DMS 273 (cell line): ENCODE results near the gene ADAM19.

ENCODE experiments used
- DNase-seq: peaks from one replicate; lab custom pipeline; 2025; ENCODE audit not compliant: unreplicated experiment; lab: John Stamatoyannopoulos, UW

The ADAM19 gene

DNA sequence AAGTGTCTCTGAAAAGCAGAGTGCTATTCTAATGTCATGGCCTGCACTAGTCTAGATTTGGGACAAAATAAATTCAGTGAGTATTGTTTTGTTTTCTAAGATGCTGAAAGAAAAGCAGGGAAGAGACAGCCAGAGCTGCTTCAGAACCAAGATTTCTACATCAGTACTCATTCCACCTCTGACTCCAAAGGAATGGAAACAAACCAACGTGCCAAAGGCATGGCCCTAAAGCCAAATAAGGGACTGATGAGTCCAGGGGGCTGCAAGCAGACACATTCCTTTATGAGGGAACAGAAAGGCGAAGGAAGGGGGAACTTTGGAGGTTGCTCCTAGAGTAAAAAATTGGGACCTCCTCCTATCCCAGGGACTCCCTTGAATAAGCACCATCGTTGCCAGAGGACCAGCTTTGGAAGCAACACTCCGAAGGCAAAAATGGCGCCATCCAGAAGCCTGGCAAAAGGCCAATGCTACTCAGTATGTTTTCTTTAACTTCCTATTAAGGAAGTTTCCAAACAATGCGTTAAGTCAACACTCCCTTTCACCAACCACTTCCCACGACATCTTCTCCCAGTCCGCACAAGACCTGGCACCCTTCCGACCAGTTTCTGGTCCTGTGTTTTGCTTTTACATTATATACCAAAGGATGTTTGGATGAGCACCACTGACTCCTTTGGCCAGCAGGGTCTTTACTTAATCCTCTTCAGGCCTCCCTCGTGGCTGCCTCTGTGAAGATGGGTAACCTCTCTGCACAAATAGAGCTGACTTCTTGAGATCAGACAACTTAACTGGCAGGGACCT lies 31.6 kb downstream of the ADAM19 start:
- DNase-seq = no peak

DNA sequence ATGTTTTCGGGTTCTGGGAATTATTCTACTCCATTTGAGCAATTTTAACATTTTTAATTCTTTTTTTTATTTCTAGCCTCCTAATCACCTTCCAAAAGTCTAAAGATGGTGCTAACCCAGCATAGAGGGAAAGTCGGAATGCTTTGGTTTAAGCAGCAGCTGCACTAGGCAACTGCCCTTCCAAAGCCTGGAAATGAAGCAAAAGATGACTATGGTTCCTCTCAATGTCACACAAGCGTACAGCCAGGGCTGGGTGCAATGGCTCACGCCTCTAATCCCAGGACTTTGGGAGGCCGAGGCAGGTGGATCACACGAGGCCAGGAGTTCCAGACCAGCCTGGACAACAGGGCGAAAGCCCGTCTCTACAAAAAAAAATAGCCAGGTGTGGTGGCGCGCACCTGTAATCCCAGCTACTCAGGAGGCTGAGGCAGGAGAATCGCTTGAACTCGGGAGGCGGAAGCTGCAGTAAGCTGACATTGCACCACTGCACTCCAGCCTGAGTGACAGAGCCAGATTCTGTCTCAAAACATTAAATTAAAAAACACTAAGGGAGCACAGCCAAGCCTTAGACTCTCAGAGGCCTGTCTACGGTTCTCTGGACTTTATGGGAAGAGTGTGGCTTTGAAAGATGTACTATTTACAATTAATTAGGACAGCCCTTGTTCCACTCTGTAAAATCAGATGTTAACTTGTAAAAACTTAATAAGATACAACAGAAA lies 33.1 kb downstream of the ADAM19 start:
- no peak for DNase-seq

DNA sequence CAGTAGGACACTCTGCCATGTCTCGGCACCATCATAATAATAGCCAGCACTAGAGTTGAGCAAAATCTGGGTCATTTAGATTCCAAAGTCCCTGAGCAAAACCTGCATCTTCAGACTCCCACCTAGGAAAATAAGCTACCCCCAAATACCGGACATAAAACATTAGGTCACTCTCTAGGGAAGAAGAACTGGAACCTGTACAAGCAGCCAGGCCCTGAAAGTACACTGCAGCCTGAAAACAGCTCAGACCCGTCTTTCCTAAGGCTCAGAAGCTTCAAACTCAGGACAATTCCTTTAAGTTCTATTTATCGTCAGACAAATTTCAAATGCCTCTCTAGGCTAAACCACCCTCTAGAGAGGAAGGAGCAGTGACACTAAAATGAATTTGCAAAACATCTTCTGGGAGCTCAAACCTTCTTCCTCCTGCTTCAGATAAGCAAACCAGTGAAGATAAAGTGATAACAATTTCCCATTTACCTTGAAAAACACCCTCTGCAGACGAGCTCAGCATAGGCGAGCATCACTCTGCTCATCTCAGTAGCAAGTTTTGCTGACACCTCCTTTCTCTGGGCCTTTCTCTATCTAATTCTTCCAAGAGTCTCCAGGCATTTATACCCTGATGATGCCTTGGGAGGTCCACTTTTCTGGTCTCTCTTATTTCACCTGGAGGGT lies 34.0 kb downstream of the ADAM19 start:
- no peak for DNase-seq

DNA sequence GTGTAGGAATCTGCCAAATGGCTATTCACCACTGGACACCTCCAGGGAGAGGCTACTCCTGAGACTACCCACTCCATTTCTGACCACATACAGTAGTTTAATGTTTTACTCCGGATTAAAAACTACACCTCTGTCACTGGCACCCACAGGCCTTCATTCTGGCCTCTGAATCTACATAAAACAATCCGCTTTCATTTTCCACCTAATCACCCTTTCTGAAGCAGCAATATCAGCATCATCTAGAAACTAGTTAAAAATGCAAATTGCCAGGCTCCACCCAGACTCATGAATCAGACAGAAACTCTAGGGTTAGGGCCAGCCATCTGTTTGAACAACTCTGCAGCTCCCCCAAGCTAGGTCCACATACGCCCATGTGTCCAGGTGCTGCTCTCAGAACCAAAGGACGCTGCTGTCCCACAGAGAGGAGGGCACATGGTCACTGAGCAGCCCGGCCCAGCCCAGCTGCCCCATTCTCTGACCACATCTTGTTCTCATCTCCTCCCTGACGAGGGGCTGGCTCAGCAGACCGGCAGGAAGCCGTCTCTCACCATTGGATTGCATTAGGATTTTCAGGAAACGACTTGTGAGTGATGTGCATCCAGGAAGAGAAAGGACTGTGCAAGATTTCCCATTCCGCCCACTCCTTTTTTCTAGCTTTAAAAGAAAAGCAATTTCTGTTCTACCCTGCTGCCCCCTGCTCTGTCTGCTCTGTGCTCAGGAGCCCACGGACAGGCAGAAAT lies 34.7 kb downstream of the ADAM19 start:
- peak; percentile 27 for DNase-seq

DNA sequence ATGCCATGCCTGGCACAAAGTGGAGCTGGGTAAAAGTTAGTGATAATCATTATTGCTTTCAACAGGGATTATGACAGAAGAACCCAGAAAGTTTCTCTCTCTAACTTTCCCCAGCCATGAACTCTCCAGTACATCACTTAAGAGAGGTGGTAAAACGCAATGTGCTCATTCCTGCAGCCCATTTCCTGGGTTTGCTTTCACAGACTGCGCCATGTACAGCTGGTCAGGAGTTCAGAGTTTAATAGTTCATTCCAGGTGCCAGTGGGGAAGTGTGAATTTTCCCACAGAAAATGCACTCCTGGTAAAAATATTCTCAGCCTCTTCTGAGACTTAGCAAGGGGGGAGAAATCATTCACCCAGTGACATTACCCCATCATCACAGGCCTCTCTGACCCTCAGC lies 35.5 kb downstream of the ADAM19 start:
- DNase-seq = no peak

DNA sequence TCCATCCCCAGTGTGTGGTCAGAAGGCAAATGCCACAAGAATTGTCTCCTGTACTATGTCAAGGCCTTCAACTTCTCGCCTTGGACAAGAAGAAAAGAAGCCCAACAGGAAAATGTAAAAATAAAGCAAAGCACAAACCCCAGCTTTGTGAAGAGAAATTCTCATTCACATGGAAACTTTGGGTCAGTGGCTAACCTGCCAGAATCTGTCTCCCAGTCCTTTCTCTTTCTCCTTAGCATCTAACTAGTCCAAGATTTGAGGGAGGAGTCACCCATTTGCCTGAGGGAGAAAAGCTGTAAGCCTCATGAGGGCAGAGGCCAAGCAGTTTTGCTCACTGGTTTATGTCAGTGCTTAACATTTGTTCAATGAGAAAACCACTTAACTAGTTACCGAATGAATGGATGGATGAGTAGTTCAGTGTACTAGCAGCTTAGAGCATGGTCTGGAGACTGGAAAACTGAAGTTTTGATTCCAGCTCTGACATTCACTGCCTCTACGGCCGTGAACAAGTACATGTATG lies 36.0 kb downstream of the ADAM19 start:
- DNase-seq = no peak

DNA sequence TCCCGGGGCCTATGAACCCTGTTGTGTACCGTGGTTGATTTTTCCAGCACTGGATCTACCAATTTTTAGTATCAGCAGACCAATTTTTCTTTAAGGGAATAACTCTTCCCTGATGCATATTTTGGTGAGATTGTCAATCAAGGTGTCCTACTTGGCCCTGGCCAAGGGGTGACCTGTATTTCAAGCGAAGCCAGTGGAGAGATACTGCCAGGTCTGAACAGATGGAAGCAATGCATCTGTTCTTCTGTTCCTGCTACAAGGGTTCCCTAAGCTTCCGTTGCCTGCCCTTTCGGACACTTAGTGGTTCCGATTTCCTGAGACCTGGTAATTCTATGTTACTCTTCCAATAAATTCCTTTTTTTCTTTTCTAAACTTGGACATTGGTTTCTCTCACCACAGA lies 37.3 kb downstream of the ADAM19 start:
- no peak for DNase-seq

DNA sequence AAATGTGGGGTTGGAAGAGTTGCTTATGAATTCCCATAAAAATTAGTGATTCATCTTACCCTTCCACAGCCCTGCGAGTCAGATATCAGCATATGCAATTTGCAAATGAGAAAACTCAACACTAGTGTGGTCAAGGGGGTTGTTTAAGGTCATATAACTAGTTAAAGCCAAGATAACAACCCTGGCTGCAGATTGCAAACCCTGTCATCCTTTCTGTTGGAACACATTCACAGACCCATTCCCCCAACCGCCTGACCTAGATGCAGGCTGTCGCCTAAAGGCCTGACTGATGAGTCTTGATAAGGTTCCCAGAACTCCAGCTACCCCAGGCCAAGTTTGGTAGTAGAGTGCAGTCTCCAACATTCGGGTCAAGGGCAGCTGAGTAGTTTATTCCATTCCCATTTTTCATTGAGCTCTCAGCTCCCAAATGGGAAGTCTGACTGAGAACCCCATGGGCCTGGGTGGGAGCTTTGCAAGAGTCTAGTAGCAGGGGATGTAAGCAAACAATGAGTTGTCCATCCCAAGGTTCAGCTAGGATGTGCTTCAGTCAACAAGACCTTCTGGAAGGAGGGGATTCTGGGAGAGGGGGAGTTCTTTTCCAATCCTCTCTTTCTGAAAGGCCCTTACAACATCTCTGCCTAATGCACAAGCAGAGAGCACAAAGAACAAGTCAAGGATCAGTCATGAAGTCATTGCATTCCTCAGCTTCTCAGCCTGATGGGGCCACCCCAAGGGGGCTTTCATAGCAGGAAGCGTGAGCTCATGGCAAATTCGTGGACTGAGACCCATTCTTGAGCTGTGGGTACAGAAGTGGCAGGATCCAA lies 40.3 kb downstream of the ADAM19 start:
- no peak for DNase-seq

DNA sequence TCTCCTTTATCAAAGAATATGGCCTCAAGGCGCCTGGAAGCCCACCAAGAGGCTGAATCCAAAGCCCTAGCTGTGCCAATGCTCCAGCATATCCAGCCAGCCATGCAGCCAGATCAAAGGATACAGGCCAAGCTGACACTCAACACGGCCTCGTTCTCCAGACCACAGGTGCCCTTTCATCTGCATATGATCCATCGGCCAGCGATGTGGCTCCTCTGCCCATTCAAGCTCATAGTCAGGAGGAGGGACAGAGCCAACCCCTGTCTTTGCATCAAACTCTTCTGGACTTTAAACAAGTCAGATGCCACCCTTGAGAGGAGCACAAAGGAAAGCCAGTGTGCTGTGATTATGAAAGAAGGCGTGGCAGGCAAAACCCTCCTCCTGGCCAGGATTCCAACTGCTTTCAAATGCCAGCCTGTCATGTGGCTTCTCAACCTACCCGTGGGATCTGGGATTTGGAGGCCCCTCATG lies 42.5 kb downstream of the ADAM19 start:
- DNase-seq = no peak

DNA sequence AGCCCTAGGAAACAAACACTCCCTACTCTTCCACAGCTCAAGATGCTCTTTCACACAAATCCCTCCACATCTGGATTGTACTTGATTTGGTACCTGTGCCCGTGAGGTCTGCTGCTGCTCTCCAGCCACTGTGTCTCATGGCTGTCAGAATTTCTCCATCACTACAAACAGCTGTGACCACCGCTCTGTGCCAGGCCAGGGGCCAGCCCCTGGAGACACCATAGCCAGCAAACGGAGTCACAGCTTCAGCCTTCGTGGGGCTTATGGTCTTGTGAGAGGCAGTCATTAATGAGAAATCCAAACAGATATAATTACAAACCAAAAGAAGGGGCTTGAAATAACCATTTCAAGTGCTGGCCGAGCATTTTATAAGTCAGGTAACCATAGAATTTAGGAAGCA lies 43.6 kb downstream of the ADAM19 start:
- DNase-seq = no peak

DNA sequence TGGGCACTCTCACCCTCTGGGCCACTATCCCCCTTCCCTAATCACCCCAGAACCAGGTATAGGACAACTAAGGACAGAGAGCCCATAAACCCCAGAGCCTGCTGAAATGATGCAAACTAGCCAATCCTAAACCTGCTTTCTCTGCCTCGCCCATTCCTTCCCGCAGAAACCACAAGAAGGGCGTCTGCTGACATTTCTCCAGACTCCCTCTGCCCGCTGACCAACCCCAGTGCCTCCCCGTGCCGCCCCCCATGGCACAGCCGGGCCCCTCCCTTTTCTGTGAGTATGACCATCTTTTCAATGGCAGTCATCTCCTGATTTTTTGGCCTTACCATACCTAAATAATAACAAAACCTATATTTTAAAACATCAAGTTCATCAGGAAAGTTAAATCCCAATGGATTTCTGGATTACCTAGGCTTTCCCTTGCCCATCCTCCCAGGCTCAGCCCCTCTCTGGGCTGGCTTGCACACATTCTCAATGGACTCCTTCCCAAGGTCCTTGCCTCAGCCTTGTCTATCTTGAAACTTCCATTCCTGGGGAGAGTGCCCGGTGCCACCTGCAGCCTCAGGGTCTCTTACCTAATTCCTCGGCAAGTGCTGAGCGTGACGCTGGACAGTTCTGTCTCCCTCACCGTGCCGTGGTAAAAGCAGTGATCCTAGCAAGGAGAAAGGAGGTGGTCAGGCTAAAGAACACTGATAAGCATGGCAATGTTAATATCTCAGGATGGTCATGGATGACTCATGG lies 45.2 kb downstream of the ADAM19 start:
- DNase-seq = no peak

DNA sequence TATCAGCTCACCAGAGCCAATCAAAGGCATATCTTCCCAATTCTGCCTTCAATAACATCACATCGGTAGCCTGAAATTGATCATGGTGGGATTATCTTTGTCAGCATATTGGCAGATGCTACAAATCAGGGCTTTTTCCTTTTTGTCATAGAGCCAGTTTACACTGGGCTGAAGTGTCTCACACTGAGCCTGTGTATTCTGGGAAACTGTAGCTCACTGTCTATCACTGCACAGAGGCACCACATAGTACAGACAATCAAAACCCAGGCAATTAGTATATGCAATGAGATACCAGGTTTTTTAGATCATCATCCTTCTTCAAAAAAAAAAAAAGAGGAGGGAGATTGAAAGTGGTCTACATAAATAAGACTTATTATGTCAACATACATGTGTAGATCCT lies 46.6 kb downstream of the ADAM19 start:
- DNase-seq = no peak

DNA sequence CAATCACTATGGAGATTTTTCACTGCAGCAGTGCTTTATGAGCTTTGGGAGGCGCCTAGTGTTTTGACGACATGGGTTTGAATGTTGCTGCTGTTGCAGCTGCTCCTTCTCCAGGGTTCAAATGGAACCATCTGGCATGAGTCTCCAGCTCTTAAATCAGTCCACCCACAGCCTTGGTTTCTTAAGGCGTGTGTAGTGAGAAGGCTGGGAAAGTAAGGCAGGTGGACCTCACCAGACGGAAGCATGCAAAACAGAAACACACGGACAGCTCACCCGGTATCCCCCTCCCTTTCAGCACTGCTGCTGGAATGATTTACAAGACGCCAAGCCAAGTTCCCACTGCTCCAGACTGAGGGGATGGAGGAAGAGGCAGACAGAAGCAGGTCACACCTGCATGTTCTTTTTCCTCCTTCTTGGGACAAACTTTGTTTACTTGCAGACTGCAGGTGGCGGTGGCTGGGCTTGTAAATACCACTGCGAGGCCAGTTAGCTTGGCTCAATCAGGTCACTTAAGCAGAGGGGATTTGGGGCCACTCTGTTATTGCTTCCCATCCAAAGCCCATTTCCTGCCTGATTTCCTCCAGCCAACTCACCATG lies 47.4 kb downstream of the ADAM19 start:
- peak; percentile 71 for DNase-seq

DNA sequence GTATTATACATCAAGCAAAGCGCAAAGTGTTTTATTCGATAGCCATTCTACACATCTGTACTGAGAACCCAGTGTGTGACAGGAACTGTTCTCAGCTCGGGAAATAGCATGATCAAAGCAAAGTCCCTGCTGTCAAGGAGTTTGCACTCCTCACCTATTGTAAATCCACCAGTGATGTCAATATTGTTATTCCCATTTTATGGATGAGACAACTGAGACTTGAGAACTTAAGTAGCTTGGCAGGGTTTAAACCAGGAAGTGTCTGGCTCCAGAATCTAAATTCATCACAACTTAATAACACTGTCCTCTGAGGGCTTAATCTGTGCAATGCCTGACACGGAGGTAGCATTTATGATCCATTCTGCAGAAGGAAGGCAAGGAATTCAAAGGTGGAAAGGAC lies 50.7 kb downstream of the ADAM19 start:
- no peak for DNase-seq

DNA sequence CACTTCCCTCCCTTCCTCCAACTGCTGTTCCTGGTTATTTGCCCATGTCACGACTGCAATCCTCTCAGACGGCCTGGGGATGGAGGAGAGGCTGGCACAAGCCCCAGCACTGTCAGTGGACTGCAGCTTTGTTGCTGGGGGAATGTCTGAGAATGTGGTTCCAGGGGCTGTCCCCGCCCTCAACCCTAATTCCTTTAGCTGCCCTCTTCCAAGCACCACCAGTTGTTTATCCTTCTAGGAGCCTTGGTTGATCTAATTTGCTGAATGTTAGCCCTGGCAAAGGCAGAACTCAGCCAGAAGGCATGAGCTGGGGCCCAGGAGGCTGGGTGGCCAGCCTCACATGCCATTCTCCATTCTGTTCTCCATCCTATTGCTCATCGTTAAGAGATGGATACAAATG lies 51.6 kb downstream of the ADAM19 start:
- no peak for DNase-seq

DNA sequence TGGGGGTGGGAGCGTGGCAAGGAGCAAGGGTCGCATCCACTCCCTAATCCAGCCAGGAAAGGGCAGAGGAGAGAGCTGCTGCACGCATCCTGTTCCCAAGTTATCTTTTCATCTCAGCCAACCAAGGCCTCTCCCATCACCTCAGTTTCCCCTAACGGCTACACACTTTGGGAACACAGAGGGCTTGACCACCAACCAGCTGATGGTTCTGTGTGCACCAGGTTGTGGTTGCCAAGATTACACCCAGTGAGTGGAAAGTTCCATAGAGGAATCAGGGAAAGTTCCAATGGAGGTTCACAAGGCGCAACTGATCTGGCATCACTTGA lies 53.9 kb downstream of the ADAM19 start:
- no peak for DNase-seq

DNA sequence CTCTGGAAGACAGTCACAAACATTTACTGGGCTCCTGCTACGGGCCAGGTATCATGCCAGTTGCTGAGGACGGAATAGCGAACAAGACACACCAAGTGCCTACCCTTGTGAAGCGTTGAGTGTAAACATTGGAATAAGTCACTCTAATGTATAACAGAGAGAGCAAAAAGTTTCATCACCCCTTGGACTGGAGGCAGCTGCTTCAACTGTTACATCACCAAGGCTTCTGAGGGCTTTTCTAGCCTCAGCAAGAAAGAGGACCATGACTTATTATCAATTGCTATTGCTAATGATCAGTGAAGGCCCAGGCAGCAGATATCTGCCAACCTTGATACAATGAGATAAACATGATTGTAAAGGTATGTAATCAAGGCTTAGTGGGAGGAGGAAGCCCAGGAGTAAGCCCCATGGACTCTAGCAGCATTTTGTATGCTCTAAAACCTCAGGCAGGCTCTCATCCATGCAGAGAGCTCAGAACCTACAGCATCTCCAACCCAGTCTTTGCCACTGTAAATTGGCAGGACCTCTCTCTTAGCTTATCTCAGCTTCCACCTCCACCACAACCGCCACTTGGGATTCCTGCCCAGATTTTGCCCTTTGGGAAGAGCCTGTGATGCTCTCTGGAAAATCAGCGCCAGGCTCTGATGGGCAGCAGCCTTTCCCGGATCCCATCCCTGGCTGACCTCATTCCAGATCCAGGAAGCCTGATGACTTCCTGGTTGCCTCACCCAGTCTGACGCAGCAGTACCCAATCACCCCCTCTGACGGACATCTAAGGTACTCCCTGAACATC lies 54.5 kb downstream of the ADAM19 start:
- no peak for DNase-seq

DNA sequence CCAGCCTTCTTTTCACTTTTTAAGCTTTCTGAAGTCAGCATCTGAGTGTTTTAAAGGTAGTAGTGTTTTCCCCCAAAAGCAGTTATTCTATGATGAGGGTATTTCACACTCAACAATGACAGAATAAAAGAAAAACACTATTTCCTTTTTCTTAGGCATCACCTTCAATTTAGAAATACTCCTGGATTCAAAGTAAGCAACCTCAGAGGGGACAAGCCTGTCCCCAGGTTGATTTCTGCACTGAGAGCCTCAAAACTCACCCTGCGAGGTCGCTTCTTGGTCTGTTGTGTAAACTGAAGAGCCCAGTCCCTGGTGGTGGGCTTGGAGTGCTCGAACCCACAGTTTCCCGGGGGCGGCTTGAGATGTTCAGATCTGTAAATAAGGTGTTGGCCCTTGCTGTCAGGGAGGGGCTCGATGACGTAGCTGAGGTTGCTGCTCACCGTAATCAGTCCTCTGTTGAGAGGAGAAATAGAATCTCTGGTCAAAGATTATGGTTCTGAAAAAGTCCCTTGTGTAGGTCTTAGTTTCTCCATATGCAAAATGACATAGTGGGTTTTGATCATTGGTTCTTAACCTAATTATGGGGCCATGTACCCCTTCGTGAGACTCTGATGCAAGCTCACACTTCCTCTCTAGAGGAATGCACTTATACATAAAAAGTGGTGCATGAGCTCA lies 55.9 kb downstream of the ADAM19 start:
- no peak for DNase-seq
